Liver (tissue), 3 donors: ENCODE data around the gene OASL.

ENCODE experiments used
- GABPA ChIP-seq, 2 donors: IDR thresholded peaks in 1 of 2; conservative IDR thresholded peaks in 1 of 2; 2 replicates each; pipeline ENCODE4 v1.6.1; 2016; ENCODE audit warnings: antibody characterized with exemption in 2 of 2, mild to moderate bottlenecking in 1 of 2, moderate library complexity in 1 of 2
- JUND ChIP-seq, 2 donors: IDR thresholded peaks; 2 replicates each; pipeline ENCODE4 v1.6.1; 2016; ENCODE audit warnings: antibody characterized with exemption in 2 of 2
- RAD21 ChIP-seq, 2 donors: IDR thresholded peaks; 2 replicates each; pipeline ENCODE4 v1.6.1; 2016; ENCODE audit warnings: antibody characterized with exemption in 2 of 2, mild to moderate bottlenecking in 2 of 2
- YY1 ChIP-seq: IDR thresholded peaks from 2 replicates; pipeline ENCODE4 v1.6.1; 2016; ENCODE audit warnings: antibody characterized with exemption, mild to moderate bottlenecking
- TF ChIP-seq, protein P1 (sequence below): fragments of 150-350 bp; IDR thresholded peaks from 2 replicates; pipeline ENCODE4 v1.5.1; 2017; ENCODE audit warnings: improper control_type of control experiment, low read depth, low read length; ENCODE audit not compliant: missing input control
- TF ChIP-seq, protein P2 (sequence below): IDR thresholded peaks from 2 replicates; pipeline ENCODE4 v1.6.1; 2016; ENCODE audit warnings: antibody characterized with exemption, mild to moderate bottlenecking
- TF ChIP-seq, protein P3 (sequence below): IDR thresholded peaks from 2 replicates; pipeline ENCODE4 v1.6.1; 2016; ENCODE audit warnings: antibody characterized with exemption
- donor health status: healthy.
- donor health status: healthy.

DNA sequence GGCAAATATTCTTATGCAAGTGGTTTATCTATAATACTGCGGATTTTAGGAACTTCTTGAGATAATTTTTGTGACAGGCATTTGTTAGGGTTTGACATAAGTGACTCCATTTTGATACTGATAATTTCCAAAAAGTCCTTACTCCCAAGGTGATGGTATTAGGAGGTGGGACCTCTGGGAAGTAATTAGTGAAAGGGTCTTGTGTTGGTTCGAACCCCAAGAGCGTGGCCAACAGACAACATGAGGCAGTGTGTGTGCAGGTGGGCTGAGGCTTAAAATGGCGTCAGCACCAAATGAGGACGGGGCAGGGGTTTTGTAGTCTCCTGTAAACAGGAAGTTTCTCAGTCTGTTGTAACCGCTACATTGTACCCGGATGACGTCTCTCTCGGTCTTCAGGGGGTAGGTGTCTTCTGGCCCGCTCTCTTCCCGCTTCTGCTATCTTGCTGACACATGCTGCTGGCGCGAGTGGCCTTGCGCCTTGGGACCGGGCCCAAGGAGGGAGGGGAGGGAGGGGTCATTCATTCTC is 21.0 kb downstream of the OASL start:
- TF ChIP-seq, protein P1, sequence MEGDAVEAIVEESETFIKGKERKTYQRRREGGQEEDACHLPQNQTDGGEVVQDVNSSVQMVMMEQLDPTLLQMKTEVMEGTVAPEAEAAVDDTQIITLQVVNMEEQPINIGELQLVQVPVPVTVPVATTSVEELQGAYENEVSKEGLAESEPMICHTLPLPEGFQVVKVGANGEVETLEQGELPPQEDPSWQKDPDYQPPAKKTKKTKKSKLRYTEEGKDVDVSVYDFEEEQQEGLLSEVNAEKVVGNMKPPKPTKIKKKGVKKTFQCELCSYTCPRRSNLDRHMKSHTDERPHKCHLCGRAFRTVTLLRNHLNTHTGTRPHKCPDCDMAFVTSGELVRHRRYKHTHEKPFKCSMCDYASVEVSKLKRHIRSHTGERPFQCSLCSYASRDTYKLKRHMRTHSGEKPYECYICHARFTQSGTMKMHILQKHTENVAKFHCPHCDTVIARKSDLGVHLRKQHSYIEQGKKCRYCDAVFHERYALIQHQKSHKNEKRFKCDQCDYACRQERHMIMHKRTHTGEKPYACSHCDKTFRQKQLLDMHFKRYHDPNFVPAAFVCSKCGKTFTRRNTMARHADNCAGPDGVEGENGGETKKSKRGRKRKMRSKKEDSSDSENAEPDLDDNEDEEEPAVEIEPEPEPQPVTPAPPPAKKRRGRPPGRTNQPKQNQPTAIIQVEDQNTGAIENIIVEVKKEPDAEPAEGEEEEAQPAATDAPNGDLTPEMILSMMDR = no peak
- TF ChIP-seq GABPA (IDR thresholded peaks at IDR 0.05 in 1 of 2, conservative IDR thresholded peaks at IDR 0.05 in 1 of 2) (no peak), YY1 (no peak), RAD21 (IDR thresholded peaks at IDR 0.05) (no peak), JUND (IDR thresholded peaks at IDR 0.05) (no peak)
- TF ChIP-seq, protein P2, sequence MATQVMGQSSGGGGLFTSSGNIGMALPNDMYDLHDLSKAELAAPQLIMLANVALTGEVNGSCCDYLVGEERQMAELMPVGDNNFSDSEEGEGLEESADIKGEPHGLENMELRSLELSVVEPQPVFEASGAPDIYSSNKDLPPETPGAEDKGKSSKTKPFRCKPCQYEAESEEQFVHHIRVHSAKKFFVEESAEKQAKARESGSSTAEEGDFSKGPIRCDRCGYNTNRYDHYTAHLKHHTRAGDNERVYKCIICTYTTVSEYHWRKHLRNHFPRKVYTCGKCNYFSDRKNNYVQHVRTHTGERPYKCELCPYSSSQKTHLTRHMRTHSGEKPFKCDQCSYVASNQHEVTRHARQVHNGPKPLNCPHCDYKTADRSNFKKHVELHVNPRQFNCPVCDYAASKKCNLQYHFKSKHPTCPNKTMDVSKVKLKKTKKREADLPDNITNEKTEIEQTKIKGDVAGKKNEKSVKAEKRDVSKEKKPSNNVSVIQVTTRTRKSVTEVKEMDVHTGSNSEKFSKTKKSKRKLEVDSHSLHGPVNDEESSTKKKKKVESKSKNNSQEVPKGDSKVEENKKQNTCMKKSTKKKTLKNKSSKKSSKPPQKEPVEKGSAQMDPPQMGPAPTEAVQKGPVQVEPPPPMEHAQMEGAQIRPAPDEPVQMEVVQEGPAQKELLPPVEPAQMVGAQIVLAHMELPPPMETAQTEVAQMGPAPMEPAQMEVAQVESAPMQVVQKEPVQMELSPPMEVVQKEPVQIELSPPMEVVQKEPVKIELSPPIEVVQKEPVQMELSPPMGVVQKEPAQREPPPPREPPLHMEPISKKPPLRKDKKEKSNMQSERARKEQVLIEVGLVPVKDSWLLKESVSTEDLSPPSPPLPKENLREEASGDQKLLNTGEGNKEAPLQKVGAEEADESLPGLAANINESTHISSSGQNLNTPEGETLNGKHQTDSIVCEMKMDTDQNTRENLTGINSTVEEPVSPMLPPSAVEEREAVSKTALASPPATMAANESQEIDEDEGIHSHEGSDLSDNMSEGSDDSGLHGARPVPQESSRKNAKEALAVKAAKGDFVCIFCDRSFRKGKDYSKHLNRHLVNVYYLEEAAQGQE = no peak
- TF ChIP-seq, protein P3, sequence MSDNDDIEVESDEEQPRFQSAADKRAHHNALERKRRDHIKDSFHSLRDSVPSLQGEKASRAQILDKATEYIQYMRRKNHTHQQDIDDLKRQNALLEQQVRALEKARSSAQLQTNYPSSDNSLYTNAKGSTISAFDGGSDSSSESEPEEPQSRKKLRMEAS = no peak
